ENCODE measurements around the gene CISD3. TPM values are rescaled to one million over a fixed set of nuclear protein-coding genes. Genes with fewer than 3 reads are reported as not detected.

Gene CISD3
- total and polyA plus RNA-seq, 8 donors: 27.5 to 44.3 (median 30.9) TPM

GRCh38 chr17:38731526-38732294, 1.6 kb downstream of the CISD3 start:
- TF ChIP-seq CTCF (IDR thresholded peaks at IDR 0.05): no peak
- ATAC-seq: no peak
- no peak for FAIRE-seq
- peaks cover 0 to 4% (median 0%) of the 10 kb centered on the region in 3 donors for H3K36me3 ChIP-seq
- no peaks in the 10 kb centered on the region for H3K27me3 ChIP-seq
- H3K4me3 ChIP-seq: peak overlapping the region in 3 of 4 donors; percentile 64 to 73 (median 65)
- DNase-seq: peak in 3 of 6 donors; percentile 38 to 62 (median 45)
- peak overlapping the region; percentile 83 to 91 (median 85) for H3K27ac ChIP-seq
- intact Hi-C loops (cut with DNase I): loop anchor here in 1 of 3 donors (5.0 kb wide), 1 partner anchor 54 kb away; no protein-coding TSS in a partner anchor
- 27 to 48% methylated on average over 8 of the region's 8 CpGs for WGBS, 2 donors
- H3K9me3 ChIP-seq: no peaks in the 10 kb centered on the region
- peaks cover 22 to 42% (median 38%) of the 10 kb centered on the region in 3 donors for H3K4me1 ChIP-seq

- 43 to 44% methylated on average over 7 of the region's 7 CpGs for WGBS, 2 donors
- FAIRE-seq (no peak), ATAC-seq (peak; percentile 54 to 66 (median 62)), DNase-seq (peak in 4 of 6 donors; percentile 78 to 89 (median 86))
- H3K4me1 ChIP-seq: peaks cover 22 to 42% (median 38%) of the 10 kb centered on the region in 3 donors
- peaks cover 0 to 4% (median 0%) of the 10 kb centered on the region in 3 donors for H3K36me3 ChIP-seq
- H3K27me3 ChIP-seq: no peaks in the 10 kb centered on the region
- TF ChIP-seq CTCF (IDR thresholded peaks at IDR 0.05): no peak
- H3K9me3 ChIP-seq: no peaks in the 10 kb centered on the region
- peak overlapping the region in 2 of 4 donors; percentile 64 to 65 for H3K4me3 ChIP-seq
- intact Hi-C loops (cut with DNase I): loop anchor here in 1 of 3 donors (5.0 kb wide), 1 partner anchor 55 kb away; no protein-coding TSS in a partner anchor
- peak overlapping the region; percentile 83 to 91 (median 85) for H3K27ac ChIP-seq
These were observed 2.5 kb downstream of the CISD3 start for GRCh38 chr17:38732376-38733281.

- H3K4me3 ChIP-seq: no peak overlapping the region
- TF ChIP-seq CTCF (IDR thresholded peaks at IDR 0.05): no peak
- no peaks in the 10 kb centered on the region for H3K27me3 ChIP-seq
- ATAC-seq (peak; percentile 27 to 57 (median 40)), FAIRE-seq (no peak), DNase-seq (peak in 4 of 6 donors; percentile 74 to 85 (median 80))
- H3K9me3 ChIP-seq: no peaks in the 10 kb centered on the region
- intact Hi-C loops (cut with DNase I): loop anchor here in 1 of 3 donors (5.0 kb wide), 1 partner anchor 56 kb away; no protein-coding TSS in a partner anchor
- H3K27ac ChIP-seq: peak overlapping the region; percentile 72 to 91 (median 84)
- peaks cover 0 to 11% (median 0%) of the 10 kb centered on the region in 3 donors for H3K36me3 ChIP-seq
- 27 to 34% methylated on average over 9 of the region's 9 CpGs for WGBS, 2 donors
- peaks cover 22 to 42% (median 38%) of the 10 kb centered on the region in 3 donors for H3K4me1 ChIP-seq
These were observed 3.3 kb downstream of the CISD3 start for GRCh38 chr17:38733282-38733981.

Data from pancreas (tissue), 10 donors.